ENCODE measurements around the gene STXBP2.

STXBP2 gene

DNA sequence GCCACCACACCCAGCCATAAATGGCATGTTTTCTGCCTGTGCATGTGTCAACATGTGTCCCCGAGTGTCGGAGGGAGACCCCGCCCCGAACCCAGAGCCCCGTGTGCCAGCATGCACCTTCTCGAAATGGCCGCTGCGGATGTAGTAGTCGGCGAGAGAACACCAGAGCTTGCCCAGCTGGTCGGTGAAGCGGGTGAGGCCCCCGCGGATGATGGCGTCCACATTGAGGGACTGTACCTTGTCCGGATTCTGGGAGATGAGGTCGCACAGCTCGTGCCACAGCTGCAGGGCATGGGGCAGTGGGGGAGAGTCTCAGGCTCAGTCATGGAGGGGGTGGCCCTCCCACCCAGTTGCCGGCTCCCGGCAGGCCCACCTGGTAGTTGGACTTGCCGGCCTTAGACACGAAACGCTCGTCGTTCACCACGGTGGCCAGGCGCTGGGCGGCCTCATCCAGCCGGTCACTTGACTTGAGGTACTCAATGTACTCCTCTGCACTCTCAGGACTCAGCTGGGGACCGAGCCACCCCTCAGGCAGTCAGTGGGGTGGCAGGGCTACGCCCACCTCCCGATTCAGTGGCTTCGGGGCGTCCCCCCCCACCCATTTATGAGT lies 11.0 kb upstream of the STXBP2 start:
- H3K4me3 ChIP-seq (ENCODE audit: low read depth, low read length), result no peak overlapping the region
- H3K9ac ChIP-seq (ENCODE audit: low read depth, low read length), result no peak overlapping the region
- H3K27ac ChIP-seq (ENCODE audit: low read depth, low read length), result no peak overlapping the region
- H3K4me1 ChIP-seq (ENCODE audit: control insufficient read depth, insufficient read depth, low read length), result 0 out of 2 replicates have a peak, but pooled peaks cover 4% of the 10 kb centered on the region
- H3K27me3 ChIP-seq (ENCODE audit: control insufficient read depth, insufficient read depth, low read length), result no peaks in the 10 kb centered on the region
- peaks cover 51% of the 10 kb centered on the region for H3K36me3 ChIP-seq (ENCODE audit: control insufficient read depth, insufficient read depth, low read length)
- no peaks in the 10 kb centered on the region for H3K9me3 ChIP-seq (ENCODE audit: control insufficient read depth, insufficient read depth, low read length)

DNA sequence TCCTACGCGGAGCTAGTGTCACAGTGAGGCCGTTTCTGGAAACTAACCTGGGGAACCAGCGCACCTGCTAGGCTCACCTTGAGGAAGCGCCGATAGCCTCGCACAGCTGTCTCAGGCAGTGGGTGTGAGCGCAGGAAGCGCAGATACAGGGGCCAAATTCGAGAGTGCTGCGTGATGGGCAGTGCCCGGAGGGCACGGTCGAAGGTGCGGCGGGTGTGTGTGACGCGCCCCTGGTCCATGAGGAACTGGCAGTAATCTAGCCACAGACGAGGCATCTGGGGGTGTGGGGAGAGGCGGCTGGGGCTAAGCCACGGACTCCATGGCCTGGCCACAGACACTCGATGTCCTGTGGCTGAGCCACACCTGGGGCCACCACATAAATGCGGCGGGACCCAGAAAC lies 9.7 kb upstream of the STXBP2 start:
- Histone ChIP-seq H3K27ac (ENCODE audit: low read depth, low read length) (no peak overlapping the region), H3K27me3 (ENCODE audit: control insufficient read depth, insufficient read depth, low read length) (no peaks in the 10 kb centered on the region), H3K9me3 (ENCODE audit: control insufficient read depth, insufficient read depth, low read length) (no peaks in the 10 kb centered on the region), H3K4me1 (ENCODE audit: control insufficient read depth, insufficient read depth, low read length) (0 out of 2 replicates have a peak, but pooled peaks cover 4% of the 10 kb centered on the region), H3K36me3 (ENCODE audit: control insufficient read depth, insufficient read depth, low read length) (peaks cover 43% of the 10 kb centered on the region), H3K9ac (ENCODE audit: low read depth, low read length) (no peak overlapping the region), H3K4me3 (ENCODE audit: low read depth, low read length) (no peak overlapping the region)

DNA sequence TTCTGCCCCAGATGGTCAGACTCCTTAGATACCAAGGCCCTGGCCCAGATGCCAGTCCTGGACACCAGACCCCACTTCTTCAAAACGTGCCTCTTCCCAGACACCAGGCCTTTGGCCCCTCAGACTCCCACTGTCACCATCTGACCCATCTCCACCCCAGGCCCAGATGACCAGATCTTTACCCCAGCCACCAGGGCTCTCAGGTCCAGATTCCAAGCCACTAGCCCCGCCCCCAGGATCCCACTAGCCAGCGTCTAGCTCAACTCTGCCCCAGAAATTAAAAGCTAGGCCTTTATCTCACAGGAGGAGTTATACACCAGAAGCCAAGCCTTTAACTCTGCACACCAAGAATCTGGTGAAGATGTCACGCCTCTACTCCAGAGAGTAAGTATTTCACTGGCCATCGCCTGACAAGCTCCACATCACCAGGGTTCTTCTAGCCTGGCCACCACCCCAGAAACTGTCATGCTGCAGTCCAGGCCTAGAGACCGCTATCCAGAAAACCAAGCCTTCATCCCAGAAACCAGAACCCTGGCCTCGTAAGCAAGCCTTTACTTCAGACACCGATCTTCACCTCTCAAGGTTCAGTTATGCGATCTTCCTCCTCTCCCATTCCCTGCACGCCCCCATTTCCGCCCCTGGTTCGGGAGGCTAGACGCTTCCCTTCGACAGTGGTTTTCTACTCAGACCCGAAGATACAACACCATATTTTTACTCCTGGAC lies 8.2 kb upstream of the STXBP2 start:
- Histone ChIP-seq H3K27ac (ENCODE audit: low read depth, low read length) (peak overlapping the region; percentile 49), H3K9me3 (ENCODE audit: control insufficient read depth, insufficient read depth, low read length) (no peaks in the 10 kb centered on the region), H3K36me3 (ENCODE audit: control insufficient read depth, insufficient read depth, low read length) (peaks cover 31% of the 10 kb centered on the region), H3K4me1 (ENCODE audit: control insufficient read depth, insufficient read depth, low read length) (0 out of 2 replicates have a peak, but pooled peaks cover 4% of the 10 kb centered on the region), H3K27me3 (ENCODE audit: control insufficient read depth, insufficient read depth, low read length) (0 out of 2 replicates have a peak, but pooled peaks cover under 1% of the 10 kb centered on the region), H3K9ac (ENCODE audit: low read depth, low read length) (peak overlapping the region; percentile 74), H3K4me3 (ENCODE audit: low read depth, low read length) (peak overlapping the region; percentile 92)

DNA sequence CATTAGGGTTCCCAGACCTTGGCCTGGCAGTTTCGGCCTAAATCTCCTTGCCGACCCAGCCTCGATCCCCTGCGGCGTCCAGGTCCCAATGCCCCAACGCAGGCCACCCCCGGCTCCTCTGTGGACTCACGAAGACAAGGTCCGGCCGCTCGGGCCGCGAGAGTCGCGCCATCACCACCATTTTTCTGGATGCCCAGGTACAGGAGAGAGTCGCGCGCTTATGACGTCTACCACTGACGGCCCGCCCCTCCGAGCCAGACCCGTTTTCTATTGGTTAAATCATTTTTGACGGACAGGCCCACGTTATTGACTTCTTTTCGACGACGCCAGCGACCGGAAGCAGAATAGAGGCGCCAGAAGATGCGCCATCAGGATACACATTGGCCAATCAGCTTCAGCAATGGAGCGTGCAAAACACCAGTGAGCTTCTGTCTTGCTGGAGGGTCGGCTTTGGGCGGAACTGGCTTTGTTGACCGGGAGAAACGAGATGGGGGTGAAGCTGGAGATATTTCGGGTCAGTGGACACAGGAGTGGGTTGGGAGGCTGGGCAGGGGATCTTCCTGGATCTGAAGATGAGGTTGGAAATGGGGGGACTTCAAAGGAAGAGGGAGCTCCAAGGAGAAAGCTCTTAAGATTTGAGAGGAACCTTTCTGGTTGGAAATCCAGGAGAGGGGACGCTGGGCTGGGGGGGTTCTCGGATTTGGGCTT lies 7.4 kb upstream of the STXBP2 start, which contains the start of the genes PET100 and XAB2:
Gene PET100, plus strand, starts transcription at position 447 of the 708 bp plus-strand sequence. Its CDS starts 41 bp downstream, at position 488.
Gene XAB2, minus strand, starts transcription at position 199 of the 708 bp plus-strand sequence. Its CDS starts 18 bp downstream, at position 181.
- Histone ChIP-seq H3K9ac (ENCODE audit: low read depth, low read length) (peak within 1 kb of the TSS; percentile 74), H3K27me3 (ENCODE audit: control insufficient read depth, insufficient read depth, low read length) (peaks cover 8% of the 10 kb centered on the region), H3K36me3 (ENCODE audit: control insufficient read depth, insufficient read depth, low read length) (peaks cover 24% of the 10 kb centered on the region), H3K9me3 (ENCODE audit: control insufficient read depth, insufficient read depth, low read length) (no peaks in the 10 kb centered on the region), H3K4me3 (ENCODE audit: low read depth, low read length) (peak within 1 kb of the TSS; percentile 92), H3K4me1 (ENCODE audit: control insufficient read depth, insufficient read depth, low read length) (0 out of 2 replicates have a peak, but pooled peaks cover 4% of the 10 kb centered on the region), H3K27ac (ENCODE audit: low read depth, low read length) (peak within 1 kb of the TSS; percentile 49)

DNA sequence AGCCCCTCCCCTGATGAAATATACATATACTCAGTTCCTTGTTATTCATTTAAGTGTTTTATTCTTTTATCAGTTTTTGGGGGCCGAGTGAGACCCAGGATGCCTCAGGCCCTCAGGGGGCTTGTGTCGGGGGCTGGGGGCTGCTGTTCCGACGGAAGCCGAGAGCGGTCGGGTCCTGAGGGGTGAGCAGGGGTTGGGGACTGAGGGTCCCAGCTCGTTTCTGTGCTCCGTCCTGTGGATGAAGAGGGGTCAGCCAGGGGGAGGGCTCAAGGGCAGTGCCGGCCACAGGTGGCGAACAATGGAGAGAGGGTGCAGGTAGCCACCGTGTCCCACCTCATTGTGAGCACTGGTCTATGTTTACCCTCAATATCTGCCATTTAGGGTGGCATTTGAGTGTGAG lies 5.3 kb upstream of the STXBP2 start:
- Histone ChIP-seq H3K4me1 (ENCODE audit: control insufficient read depth, insufficient read depth, low read length) (0 out of 2 replicates have a peak, but pooled peaks cover 4% of the 10 kb centered on the region), H3K9ac (ENCODE audit: low read depth, low read length) (no peak overlapping the region), H3K4me3 (ENCODE audit: low read depth, low read length) (no peak overlapping the region), H3K9me3 (ENCODE audit: control insufficient read depth, insufficient read depth, low read length) (no peaks in the 10 kb centered on the region), H3K27ac (ENCODE audit: low read depth, low read length) (no peak overlapping the region), H3K27me3 (ENCODE audit: control insufficient read depth, insufficient read depth, low read length) (peaks cover 29% of the 10 kb centered on the region), H3K36me3 (ENCODE audit: control insufficient read depth, insufficient read depth, low read length) (peaks cover 12% of the 10 kb centered on the region; the same call in 1 of the 2 replicates)

DNA sequence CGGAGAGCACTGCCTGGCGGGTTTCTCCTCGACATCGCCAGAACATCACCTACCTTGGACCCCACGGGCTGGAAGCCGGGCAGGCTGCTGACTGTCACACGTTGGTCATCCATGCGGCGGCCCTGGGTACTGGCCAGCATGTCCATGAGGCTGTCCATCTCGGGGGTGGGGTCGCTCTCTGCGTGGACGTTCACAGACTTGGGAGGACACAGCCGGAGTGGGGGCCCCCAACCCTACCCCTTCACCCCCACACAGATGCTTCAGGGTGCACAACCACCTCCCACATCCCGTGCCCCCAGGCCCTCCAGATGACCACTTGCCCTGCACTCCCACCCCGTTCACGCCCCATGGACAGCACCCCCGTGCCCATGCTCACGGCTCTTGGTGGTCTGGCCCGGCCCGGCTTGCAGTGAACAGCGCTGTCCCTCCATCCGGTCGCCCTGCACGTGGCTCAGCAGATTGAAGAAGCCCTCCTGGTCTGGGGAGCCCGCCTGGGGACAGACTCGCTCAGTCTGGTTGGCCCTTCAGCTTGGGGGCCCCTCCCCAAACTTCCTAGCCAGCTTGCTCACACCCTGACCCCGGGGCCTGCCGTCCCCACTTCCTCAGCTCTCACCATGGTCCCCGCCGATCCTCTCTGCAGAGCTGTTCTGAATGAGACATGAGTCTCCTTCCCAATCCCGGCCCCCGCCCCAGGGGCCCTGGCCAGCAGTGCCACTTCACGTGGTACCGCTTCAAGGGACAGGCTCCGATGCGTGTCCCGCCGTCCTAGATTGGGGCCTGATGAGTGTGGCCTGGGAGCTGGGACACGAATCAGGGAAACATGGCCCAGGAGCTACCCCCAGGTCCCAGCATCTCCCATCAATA lies 4.3 kb upstream of the STXBP2 start:
- no peak overlapping the region for H3K27ac ChIP-seq (ENCODE audit: low read depth, low read length)
- no peak overlapping the region for H3K4me3 ChIP-seq (ENCODE audit: low read depth, low read length)
- H3K36me3 ChIP-seq (ENCODE audit: control insufficient read depth, insufficient read depth, low read length), result 0 out of 2 replicates have a peak, but pooled peaks cover 5% of the 10 kb centered on the region
- no peak overlapping the region for H3K9ac ChIP-seq (ENCODE audit: low read depth, low read length)
- H3K9me3 ChIP-seq (ENCODE audit: control insufficient read depth, insufficient read depth, low read length), result no peaks in the 10 kb centered on the region
- H3K27me3 ChIP-seq (ENCODE audit: control insufficient read depth, insufficient read depth, low read length), result peaks cover 30% of the 10 kb centered on the region
- 0 out of 2 replicates have a peak, but pooled peaks cover 4% of the 10 kb centered on the region for H3K4me1 ChIP-seq (ENCODE audit: control insufficient read depth, insufficient read depth, low read length)

DNA sequence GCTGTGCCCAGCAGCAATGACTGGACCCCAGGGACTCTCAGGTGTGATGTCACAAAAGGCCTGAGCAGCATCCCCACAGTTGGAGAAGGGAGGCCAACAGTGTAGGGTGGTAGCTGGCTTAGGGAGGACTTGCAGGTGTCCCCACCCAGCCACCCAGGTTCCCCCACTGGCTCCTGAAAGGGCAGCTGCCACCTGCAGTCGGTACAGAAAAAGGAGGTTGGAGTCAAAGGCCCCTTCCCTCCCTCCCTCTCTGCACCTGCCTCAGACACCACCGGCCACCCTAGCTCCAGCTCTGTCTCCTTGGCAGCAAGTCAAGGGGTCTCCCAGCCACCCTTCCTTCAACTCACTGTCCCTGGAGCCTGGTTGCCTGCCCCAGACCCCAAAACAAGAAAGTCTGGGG lies 3.2 kb upstream of the STXBP2 start, which contains the start of gene PCP2:
Gene PCP2, minus strand, starts transcription at position 22 of the 400 bp plus-strand sequence. CDS start 262 bp downstream, outside the sequence.
- Histone ChIP-seq H3K9ac (ENCODE audit: low read depth, low read length) (no peak within 1 kb of the TSS), H3K27me3 (ENCODE audit: control insufficient read depth, insufficient read depth, low read length) (peaks cover 30% of the 10 kb centered on the region), H3K9me3 (ENCODE audit: control insufficient read depth, insufficient read depth, low read length) (no peaks in the 10 kb centered on the region), H3K36me3 (ENCODE audit: control insufficient read depth, insufficient read depth, low read length) (0 out of 2 replicates have a peak, but pooled peaks cover 5% of the 10 kb centered on the region), H3K4me1 (ENCODE audit: control insufficient read depth, insufficient read depth, low read length) (0 out of 2 replicates have a peak, but pooled peaks cover 4% of the 10 kb centered on the region), H3K4me3 (ENCODE audit: low read depth, low read length) (no peak within 1 kb of the TSS), H3K27ac (ENCODE audit: low read depth, low read length) (no peak within 1 kb of the TSS)

DNA sequence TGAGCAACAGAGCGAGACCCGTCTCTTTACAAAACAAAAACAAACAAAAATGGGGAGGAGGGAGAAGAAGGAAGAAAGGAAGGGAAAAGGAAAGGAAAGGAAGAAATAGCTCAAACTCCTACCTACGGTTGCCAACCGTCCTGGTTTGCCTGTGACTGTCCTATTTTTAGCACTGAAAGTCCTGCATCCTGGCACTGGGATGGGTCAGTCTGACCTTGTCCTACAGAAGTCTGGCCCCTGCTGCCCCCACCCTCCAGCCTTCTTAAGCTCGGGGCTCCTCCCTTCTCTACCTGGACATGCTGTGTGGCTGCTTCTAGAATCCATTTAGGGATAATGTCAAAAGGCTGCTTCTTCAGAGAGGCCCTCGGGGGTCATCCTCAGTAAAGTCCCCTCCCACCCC lies 1.2 kb upstream of the STXBP2 start:
- no peak overlapping the region for H3K9ac ChIP-seq (ENCODE audit: low read depth, low read length)
- no peak overlapping the region for H3K27ac ChIP-seq (ENCODE audit: low read depth, low read length)

DNA sequence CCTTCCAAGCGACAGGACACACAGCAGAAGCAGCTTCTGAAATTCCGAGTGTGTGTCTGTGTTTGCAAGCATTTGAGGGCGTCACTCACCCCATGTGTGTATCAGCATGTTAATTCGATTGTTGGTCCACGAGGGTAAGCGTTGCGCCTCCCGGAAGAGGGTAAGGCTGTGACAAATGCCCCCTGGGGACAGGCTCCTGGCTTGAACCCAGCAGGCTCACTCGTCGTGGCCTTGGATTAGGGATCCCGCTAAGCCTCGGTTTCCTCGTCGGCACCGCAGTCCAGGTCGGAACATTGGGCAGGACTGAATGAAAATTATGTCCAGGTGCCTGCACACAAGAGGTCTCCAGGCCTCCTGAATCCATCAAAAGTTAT lies 606 bp upstream of the STXBP2 start:
- H3K27me3 ChIP-seq (ENCODE audit: control insufficient read depth, insufficient read depth, low read length), result peaks cover 30% of the 10 kb centered on the region
- no peak overlapping the region; the same call in 1 of the 2 replicates for H3K4me3 ChIP-seq (ENCODE audit: low read depth, low read length)
- H3K4me1 ChIP-seq (ENCODE audit: control insufficient read depth, insufficient read depth, low read length), result no peaks in the 10 kb centered on the region
- H3K36me3 ChIP-seq (ENCODE audit: control insufficient read depth, insufficient read depth, low read length), result peaks cover 8% of the 10 kb centered on the region; the same call in 1 of the 2 replicates
- no peak overlapping the region for H3K9ac ChIP-seq (ENCODE audit: low read depth, low read length)
- H3K27ac ChIP-seq (ENCODE audit: low read depth, low read length), result no peak overlapping the region
- H3K9me3 ChIP-seq (ENCODE audit: control insufficient read depth, insufficient read depth, low read length), result no peaks in the 10 kb centered on the region

More for the DNA sequence above, 1.2 kb upstream of the STXBP2 start:
- Histone ChIP-seq H3K9me3 (ENCODE audit: control insufficient read depth, insufficient read depth, low read length) (no peaks in the 10 kb centered on the region), H3K4me1 (ENCODE audit: control insufficient read depth, insufficient read depth, low read length) (no peaks in the 10 kb centered on the region), H3K4me3 (ENCODE audit: low read depth, low read length) (no peak overlapping the region), H3K36me3 (ENCODE audit: control insufficient read depth, insufficient read depth, low read length) (peaks cover 8% of the 10 kb centered on the region; the same call in 1 of the 2 replicates), H3K27me3 (ENCODE audit: control insufficient read depth, insufficient read depth, low read length) (peaks cover 30% of the 10 kb centered on the region)

Measured in HUES48 (cell line).